MCF 10A (cell line): Measurements from ENCODE around the gene LAMC1. TPM values are rescaled to one million over a fixed set of nuclear protein-coding genes. Genes with fewer than 3 reads are reported as not detected.
A peak's percentile ranks its signal among the peaks of the same experiment; 100 is the strongest.

Experiments used
- BruUV-seq: library from RNA; stranded (reverse); fragments of 400-500 nt; replicated peaks from 2 replicates; lab custom pipeline; 2021; lab: Mats Ljungman, UMichigan
- CTCF ChIA-PET: fragments of 300-600 bp; sonication (Branson Sonifier 250); formaldehyde crosslinking; extraction: SDS; loops from one replicate; lab custom pipeline; 2021; ENCODE audit warnings: antibody characterized with exemption, inconsistent platforms; lab: Yijun Ruan, JAX
- POLR2A ChIA-PET: fragments of 300-600, 350-650 bp; sonication (Branson Sonifier 250); formaldehyde crosslinking; extraction: SDS; loops from one replicate; lab custom pipeline; 2020; ENCODE audit warnings: antibody characterized with exemption, inconsistent platforms; lab: Yijun Ruan, JAX
- DNase-seq: peaks from one replicate; pipeline ENCODE4 v3.0.0-alpha.2; 2018; ENCODE audit not compliant: unreplicated experiment
- H3K27ac Mint-ChIP-seq: one replicate; pipeline ENCODE4 v1.8.0; 2022; ENCODE audit warnings: mild to moderate bottlenecking, low read depth, mixed read lengths; ENCODE audit not compliant: unreplicated experiment
- H3K27me3 Mint-ChIP-seq: one replicate; pipeline ENCODE4 v1.8.0; 2022; ENCODE audit warnings: mixed read lengths; ENCODE audit not compliant: insufficient read depth, unreplicated experiment
- H3K36me3 Mint-ChIP-seq: one replicate; pipeline ENCODE4 v1.8.0; 2022; ENCODE audit warnings: mild to moderate bottlenecking, moderate library complexity, mixed read lengths; ENCODE audit not compliant: insufficient read depth, unreplicated experiment
- H3K4me1 Mint-ChIP-seq: one replicate; pipeline ENCODE4 v1.8.0; 2022; ENCODE audit warnings: mixed read lengths; ENCODE audit not compliant: insufficient read depth, unreplicated experiment
- H3K4me3 Mint-ChIP-seq: one replicate; pipeline ENCODE4 v1.8.0; 2022; ENCODE audit warnings: mild to moderate bottlenecking, moderate library complexity, mixed read lengths; ENCODE audit not compliant: unreplicated experiment
- H3K9me3 Mint-ChIP-seq: one replicate; pipeline ENCODE4 v1.8.0; 2022; ENCODE audit warnings: mixed read lengths; ENCODE audit not compliant: unreplicated experiment
- CTCF ChIP-seq: fragments of 200-600 bp; IDR thresholded peaks from one replicate; pipeline ENCODE4 v1.8.0; 2022; ENCODE audit warnings: antibody characterized with exemption, mild to moderate bottlenecking; ENCODE audit not compliant: unreplicated experiment
- intact Hi-C: fragments of 100-400 bp; cut with micrococcal nuclease; formaldehyde crosslinking; loops from 2 replicates; pipeline ENCODE4 v1.14.1; 2022
- total RNA-seq: library from RNA; stranded (reverse); gene quantifications from 2 replicates; pipeline ENCODE4 v1.2.3, GENCODE V29; 2022

The LAMC1 gene
- total RNA-seq, 1 experiment from 2014 or later = 179 TPM

- H3K27ac Mint-ChIP-seq = peak overlapping the region; percentile 28
- no peaks in the 10 kb centered on the region for H3K27me3 Mint-ChIP-seq
- intact Hi-C loops = no loop called here
- DNase-seq = no peak
- peaks cover 60% of the 10 kb centered on the region for H3K4me1 Mint-ChIP-seq
- H3K4me3 Mint-ChIP-seq = no peak overlapping the region
- TF ChIP-seq CTCF = no peak
- ChIA-PET POLR2A (interaction anchor here (0.8 to 10.6 kb wide), 4 partner anchors 11 to 231 kb away, joined by 3 to 151 read pairs (median 9); no protein-coding TSS in a partner anchor), CTCF (interaction anchor here (0.6 to 1.5 kb wide), 4 partner anchors 32 to 231 kb away, joined by 3 to 4 read pairs (median 3); no protein-coding TSS in a partner anchor)
- BruUV-seq = no TSS peak
- H3K9me3 Mint-ChIP-seq = no peaks in the 10 kb centered on the region
- peaks cover 45% of the 10 kb centered on the region for H3K36me3 Mint-ChIP-seq
Observed at GRCh38 chr1:183193963-183194525, 170.8 kb downstream of the LAMC1 start.

- no peaks in the 10 kb centered on the region for H3K9me3 Mint-ChIP-seq
- H3K4me1 Mint-ChIP-seq = peaks cover 59% of the 10 kb centered on the region
- no peaks in the 10 kb centered on the region for H3K27me3 Mint-ChIP-seq
- intact Hi-C loops = no loop called here
- DNase-seq = no peak
- H3K36me3 Mint-ChIP-seq = peaks cover 46% of the 10 kb centered on the region
- peak overlapping the region; percentile 87 for H3K27ac Mint-ChIP-seq
- no TSS peak for BruUV-seq
- TF ChIP-seq CTCF = no peak
- CTCF ChIA-PET = interaction anchor here (1.5 to 1.7 kb wide), 2 partner anchors 9 to 40 kb away, joined by 3 to 10 read pairs; partner anchors contain the start of gene LAMC2
- no peak overlapping the region for H3K4me3 Mint-ChIP-seq
- POLR2A ChIA-PET = interaction anchor here (1.1 to 4.7 kb wide), 6 partner anchors 8 to 232 kb away, joined by 3 to 50 read pairs (median 4); partner anchors contain the start of gene LAMC2
Observed at GRCh38 chr1:183194527-183195141, 171.4 kb downstream of the LAMC1 start.

GRCh38 chr1:183195142-183195574 lies 171.9 kb downstream of the LAMC1 start:
- POLR2A ChIA-PET = interaction anchor here (0.8 to 4.7 kb wide), 12 partner anchors 8 to 355 kb away, joined by 3 to 50 read pairs (median 4); partner anchors contain the start of gene LAMC2
- BruUV-seq = no TSS peak
- no peaks in the 10 kb centered on the region for H3K27me3 Mint-ChIP-seq
- peak; percentile 62 for DNase-seq
- H3K9me3 Mint-ChIP-seq = no peaks in the 10 kb centered on the region
- no peak overlapping the region for H3K4me3 Mint-ChIP-seq
- H3K27ac Mint-ChIP-seq = peak overlapping the region; percentile 87
- peaks cover 51% of the 10 kb centered on the region for H3K36me3 Mint-ChIP-seq
- peaks cover 56% of the 10 kb centered on the region for H3K4me1 Mint-ChIP-seq
- no peak for TF ChIP-seq CTCF
- intact Hi-C loops = no loop called here
- CTCF ChIA-PET = interaction anchor here (0.7 to 1.7 kb wide), 3 partner anchors 9 to 162 kb away, joined by 3 to 10 read pairs (median 4); partner anchors contain the start of gene LAMC2

Other genes starting within 250 kb of the LAMC1 start
- gene NPL, start 233.6 kb upstream of the LAMC1 start, total RNA-seq = 4.5 and 6.2 TPM in 2 replicates
- gene DHX9, start 184.1 kb upstream of the LAMC1 start, total RNA-seq = 105 and 107 TPM in 2 replicates
- not detected in 2 replicates for gene SHCBP1L, start 70.3 kb upstream of the LAMC1 start, total RNA-seq
- 751 and 884 TPM in 2 replicates for gene LAMC2, start 162.8 kb downstream of the LAMC1 start, total RNA-seq